GM10248 (cell line): ENCODE results near the gene CYTH3.

Experiments
- CTCF ChIA-PET: fragments of 300-600 bp; sonication (Branson Sonifier 250); formaldehyde crosslinking; extraction: SDS; loops from one replicate; lab custom pipeline; 2021; ENCODE audit warnings: antibody characterized with exemption; lab: Yijun Ruan, JAX
- POLR2A ChIA-PET: fragments of 350-650 bp; sonication (Branson Sonifier 250); formaldehyde crosslinking; extraction: SDS; loops from one replicate; lab custom pipeline; 2020; ENCODE audit warnings: antibody characterized with exemption; lab: Yijun Ruan, JAX
- DNase-seq: peaks from one replicate; pipeline ENCODE4 v3.0.0; 2012; ENCODE audit errors: extremely low spot score
- CTCF ChIP-seq: IDR thresholded peaks from 2 replicates; pipeline ENCODE4 v1.5.1; 2012; ENCODE audit warnings: mild to moderate bottlenecking, low read depth; ENCODE audit errors: extremely low read depth, missing control alignments, control extremely low read depth

CYTH3 gene

GRCh38 chr7:6221340-6222319, 50.8 kb downstream of the CYTH3 start:
- DNase-seq, result peak; percentile 30
- ChIA-PET CTCF (interaction anchor here (1.0 to 2.4 kb wide), 5 partner anchors 9 to 48 kb away, joined by 3 to 7 read pairs (median 4); no protein-coding TSS in a partner anchor), POLR2A (no interaction called here)
- no peak for TF ChIP-seq CTCF

- DNase-seq, result no peak
- TF ChIP-seq CTCF, result no peak
- POLR2A ChIA-PET, result no interaction called here
- CTCF ChIA-PET, result interaction anchor here (1.1 to 2.4 kb wide), 2 partner anchors 9 to 16 kb away, joined by 4 to 6 read pairs; no protein-coding TSS in a partner anchor
These were observed 54.1 kb downstream of the CYTH3 start for GRCh38 chr7:6218329-6218728.

GRCh38 chr7:6212008-6212407, 60.4 kb downstream of the CYTH3 start:
- DNase-seq, result no peak
- CTCF ChIA-PET, result interaction anchor here (2.0 kb wide), 1 partner anchor 9 kb away, joined by 4 read pairs; no protein-coding TSS in a partner anchor
- TF ChIP-seq CTCF, result no peak
- POLR2A ChIA-PET, result no interaction called here

- POLR2A ChIA-PET, result no interaction called here
- no peak for TF ChIP-seq CTCF
- DNase-seq, result no peak
- CTCF ChIA-PET, result interaction anchor here (0.9 kb wide), 1 partner anchor 15 kb away, joined by 4 read pairs; no protein-coding TSS in a partner anchor
These were observed 61.6 kb downstream of the CYTH3 start for GRCh38 chr7:6210621-6211372.

GRCh38 chr7:6209340-6209739, 63.1 kb downstream of the CYTH3 start:
- no peak for TF ChIP-seq CTCF
- ChIA-PET POLR2A (no interaction called here), CTCF (interaction anchor here (0.7 to 1.8 kb wide), 6 partner anchors 9 to 43 kb away, joined by 3 to 7 read pairs (median 4); no protein-coding TSS in a partner anchor)
- no peak for DNase-seq
